Iris pigment epithelial cell (primary cell): Measurements from ENCODE around the gene TTC34.

ENCODE experiments used
- DNase-seq: peaks from one replicate; pipeline ENCODE4 v3.0.0-alpha.2; 2011; ENCODE audit warnings: low read depth

TTC34 gene

GRCh38 chr1:2801535-2802291 lies at the start of gene TTC34:
TTC34 (minus strand) TSS chr1:2801693; CDS start chr1:2800827, 866 bp downstream.
- peak; percentile 6 for DNase-seq

- DNase-seq: no peak
These were observed 49.0 kb upstream of the TTC34 start for GRCh38 chr1:2850502-2850901.

GRCh38 chr1:2848006-2848670 lies 46.6 kb upstream of the TTC34 start:
- DNase-seq: no peak

GRCh38 chr1:2847086-2847985 lies 45.8 kb upstream of the TTC34 start:
- DNase-seq: no peak

GRCh38 chr1:2845869-2846268 lies 44.4 kb upstream of the TTC34 start:
- no peak for DNase-seq

GRCh38 chr1:2840036-2840809 lies 38.7 kb upstream of the TTC34 start:
- DNase-seq: no peak

GRCh38 chr1:2837823-2838222 lies 36.3 kb upstream of the TTC34 start:
- DNase-seq: no peak

- DNase-seq: no peak
These were observed 35.8 kb upstream of the TTC34 start for GRCh38 chr1:2837316-2837715.

- no peak for DNase-seq
These were observed 35.0 kb upstream of the TTC34 start for GRCh38 chr1:2836333-2836970.

GRCh38 chr1:2835650-2836159 lies 34.2 kb upstream of the TTC34 start:
- DNase-seq: no peak

GRCh38 chr1:2834741-2835564 lies 33.5 kb upstream of the TTC34 start:
- no peak for DNase-seq

- no peak for DNase-seq
These were observed 32.6 kb upstream of the TTC34 start for GRCh38 chr1:2834146-2834475.

GRCh38 chr1:2833454-2834145 lies 32.1 kb upstream of the TTC34 start:
- no peak for DNase-seq

GRCh38 chr1:2832506-2833453 lies 31.3 kb upstream of the TTC34 start:
- DNase-seq: no peak

GRCh38 chr1:2831596-2832212 lies 30.2 kb upstream of the TTC34 start:
- no peak for DNase-seq

- DNase-seq: no peak
These were observed 29.4 kb upstream of the TTC34 start for GRCh38 chr1:2830761-2831425.

GRCh38 chr1:2829846-2830615 lies 28.5 kb upstream of the TTC34 start:
- DNase-seq: no peak
